CD4-positive, alpha-beta memory T cell (primary cell): ENCODE results near the gene RNF215. TPM values are rescaled to one million over a fixed set of nuclear protein-coding genes. Genes with fewer than 3 reads are reported as not detected.

Experiments used
- CTCF ChIA-PET: fragments of 350-600 bp; sonication (Branson Sonifier 250); formaldehyde crosslinking; loops from one replicate; lab custom pipeline; 2021; ENCODE audit warnings: inconsistent platforms; ENCODE audit not compliant: partially characterized antibody; lab: Charles Lee
- POLR2A ChIA-PET: fragments of 350-600 bp; sonication (Branson Sonifier 250); formaldehyde crosslinking; loops from one replicate; lab custom pipeline; 2021; ENCODE audit not compliant: partially characterized antibody; lab: Charles Lee
- DNase-seq, 5 donors: peaks; one replicate each; pipeline versions ENCODE4 v3.0.0 to v3.0.0-alpha.2; 2020 to 2022; ENCODE audit warnings: mixed read lengths in 1 of 5
- H3K27ac ChIP-seq: one replicate; pipeline ENCODE4 v1.7.0; 2013; ENCODE audit warnings: low read depth, low read length
- H3K27me3 ChIP-seq: 2 replicates; pipeline ENCODE4 v1.7.0; 2013; ENCODE audit warnings: mild to moderate bottlenecking, low read length, moderate library complexity; ENCODE audit not compliant: insufficient read depth
- H3K36me3 ChIP-seq: 2 replicates; pipeline ENCODE4 v1.7.0; 2013; ENCODE audit warnings: mild to moderate bottlenecking, low read length, moderate library complexity; ENCODE audit not compliant: insufficient read depth
- H3K4me1 ChIP-seq: 2 replicates; pipeline ENCODE4 v1.7.0; 2013; ENCODE audit warnings: mild to moderate bottlenecking, low read length, moderate library complexity; ENCODE audit not compliant: insufficient read depth
- H3K4me3 ChIP-seq, 2 donors: one replicate each; pipeline ENCODE4 v1.7.0; 2013; ENCODE audit warnings: low read length in 2 of 2, mild to moderate bottlenecking in 1 of 2
- H3K9me3 ChIP-seq, 2 donors: one replicate each; pipeline ENCODE4 v1.7.0; 2013; ENCODE audit warnings: low read length in 2 of 2, control low read depth in 1 of 2; ENCODE audit not compliant: control insufficient read depth in 1 of 2
- H3K27ac Mint-ChIP-seq, 7 donors: one replicate each; pipeline ENCODE4 v1.8.0; 2020 to 2021; ENCODE audit warnings: mixed read lengths in 7 of 7, mild to moderate bottlenecking in 6 of 7, inconsistent platforms in 3 of 7, moderate library complexity in 3 of 7
- H3K27me3 Mint-ChIP-seq, 2 donors: one replicate each; pipeline ENCODE4 v1.8.0; 2020 to 2021; ENCODE audit warnings: mixed read lengths in 2 of 2
- H3K36me3 Mint-ChIP-seq, 2 donors: one replicate each; pipeline ENCODE4 v1.8.0; 2020 to 2021; ENCODE audit warnings: mixed read lengths in 2 of 2, inconsistent platforms in 1 of 2, mild to moderate bottlenecking in 1 of 2
- H3K4me1 Mint-ChIP-seq, 4 donors: one replicate each; pipeline ENCODE4 v1.8.0; 2020 to 2021; ENCODE audit warnings: mixed read lengths in 4 of 4, mild to moderate bottlenecking in 1 of 4
- H3K4me3 Mint-ChIP-seq, 8 donors: one replicate each; pipeline ENCODE4 v1.8.0; 2020 to 2021; ENCODE audit warnings: mixed read lengths in 8 of 8, mild to moderate bottlenecking in 7 of 8, moderate library complexity in 6 of 8, inconsistent platforms in 3 of 8
- H3K9me3 Mint-ChIP-seq, 8 donors: one replicate each; pipeline ENCODE4 v1.8.0; 2020 to 2021; ENCODE audit warnings: mixed read lengths in 8 of 8, mild to moderate bottlenecking in 5 of 8, inconsistent platforms in 3 of 8, moderate library complexity in 1 of 8
- intact Hi-C: fragments of 100-400 bp; cut with micrococcal nuclease; formaldehyde crosslinking; loops from one replicate; pipeline ENCODE4 v1.15.1; 2023
- polyA plus RNA-seq, 2 donors: library from polyadenylated mRNA; unstranded; fragments of 300-500 nt; fragmentation: Illumina TruSeq; gene quantifications; one replicate each; pipeline ENCODE4 v1.2.3, GENCODE V29; 2021
- total RNA-seq, 2 experiments: library from RNA; stranded (reverse); gene quantifications; one replicate each; pipeline ENCODE4 v1.2.3, GENCODE V29; 2021

RNF215 gene
- total and polyA plus RNA-seq, 4 experiments from 2014 or later, result 0.29 to 6.6 (median 3.3) TPM

DNA sequence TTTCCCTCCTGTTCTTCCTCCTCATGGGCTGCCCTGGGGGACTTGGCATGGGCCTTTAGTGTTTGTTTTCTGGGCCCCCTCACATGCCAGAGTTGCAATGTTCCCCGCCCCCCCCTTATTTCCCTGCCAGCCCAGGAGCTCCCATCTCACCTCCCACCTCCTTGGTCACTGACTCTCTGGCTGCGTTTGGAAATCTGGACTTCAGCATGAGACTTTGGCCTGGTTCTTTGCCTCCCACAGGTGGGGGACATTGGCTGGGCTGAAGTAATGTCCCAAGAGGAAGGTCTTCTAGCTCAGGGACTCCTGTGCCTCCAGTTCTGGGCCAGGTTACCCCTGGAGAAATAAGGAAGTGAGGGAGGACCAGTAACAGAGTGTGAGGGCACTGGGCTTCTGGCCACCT, 45.3 kb upstream of the RNF215 start:
- H3K4me1 ChIP-seq, result peaks cover 19% of the 10 kb centered on the region
- H3K27me3 ChIP-seq, result no peaks in the 10 kb centered on the region
- no peak for DNase-seq
- peak overlapping the region in 1 of 7 donors; percentile 100 for H3K27ac Mint-ChIP-seq
- H3K36me3 Mint-ChIP-seq, result peaks cover 15 to 19% of the 10 kb centered on the region in 2 donors
- peaks cover 11 to 28% (median 18%) of the 10 kb centered on the region in 4 donors for H3K4me1 Mint-ChIP-seq
- H3K9me3 ChIP-seq, result no peaks in the 10 kb centered on the region
- peaks cover 0 to 1% of the 10 kb centered on the region in 2 donors for H3K27me3 Mint-ChIP-seq
- CTCF ChIA-PET, result interaction anchor here (0.6 to 7.0 kb wide), 4 partner anchors 8 to 145 kb away, joined by 3 to 74 read pairs (median 3); partner anchors contain the start of gene MTFP1
- intact Hi-C loops, result no loop called here
- H3K4me3 Mint-ChIP-seq, result no peak overlapping the region
- POLR2A ChIA-PET, result interaction anchor here (9.7 kb wide), 1 partner anchor 8 kb away, joined by 126 read pairs; the partner anchor contains the start of gene MTFP1
- H3K9me3 Mint-ChIP-seq, result peaks cover 0 to 13% (median 9%) of the 10 kb centered on the region in 8 donors
- no peak overlapping the region for H3K4me3 ChIP-seq
- no peak overlapping the region for H3K27ac ChIP-seq
- H3K36me3 ChIP-seq, result no peaks in the 10 kb centered on the region

DNA sequence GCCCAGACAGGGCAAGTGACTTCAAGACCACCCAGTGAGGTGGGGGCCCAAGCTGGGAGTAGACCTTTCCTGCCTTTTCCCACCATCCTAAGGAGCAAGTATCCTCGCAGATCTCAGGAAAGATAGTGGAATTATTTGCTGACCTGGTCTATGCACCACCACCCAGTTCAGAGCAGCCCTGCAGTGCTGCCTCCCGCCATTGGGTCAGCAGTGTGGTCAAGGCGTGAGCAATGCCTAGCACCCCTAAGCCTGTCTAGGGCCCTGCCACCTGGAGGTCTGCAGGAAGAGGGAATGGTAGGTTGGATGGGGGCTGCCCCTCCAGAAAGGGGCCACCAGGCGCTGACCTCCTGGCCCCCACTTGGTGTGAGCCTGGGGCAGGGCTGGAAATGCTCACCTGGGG, 44.9 kb upstream of the RNF215 start:
- H3K27ac ChIP-seq, result no peak overlapping the region
- Mint-ChIP-seq H3K9me3 (peaks cover 0 to 12% (median 9%) of the 10 kb centered on the region in 8 donors), H3K36me3 (peaks cover 14 to 17% of the 10 kb centered on the region in 2 donors), H3K4me3 (no peak overlapping the region), H3K27me3 (peaks cover 0 to 1% of the 10 kb centered on the region in 2 donors), H3K4me1 (peaks cover 15 to 32% (median 21%) of the 10 kb centered on the region in 4 donors), H3K27ac (peak overlapping the region in 2 of 7 donors; percentile 59 to 63)
- H3K27me3 ChIP-seq, result no peaks in the 10 kb centered on the region
- no peaks in the 10 kb centered on the region for H3K9me3 ChIP-seq
- H3K4me3 ChIP-seq, result no peak overlapping the region
- H3K4me1 ChIP-seq, result peaks cover 24% of the 10 kb centered on the region
- POLR2A ChIA-PET, result interaction anchor here (9.7 kb wide), 1 partner anchor 8 kb away, joined by 126 read pairs; the partner anchor contains the start of gene MTFP1
- DNase-seq, result no peak
- CTCF ChIA-PET, result interaction anchor here (0.9 to 7.0 kb wide), 3 partner anchors 7 to 145 kb away, joined by 3 to 74 read pairs (median 3); partner anchors contain the start of gene MTFP1
- intact Hi-C loops, result no loop called here
- H3K36me3 ChIP-seq, result no peaks in the 10 kb centered on the region

DNA sequence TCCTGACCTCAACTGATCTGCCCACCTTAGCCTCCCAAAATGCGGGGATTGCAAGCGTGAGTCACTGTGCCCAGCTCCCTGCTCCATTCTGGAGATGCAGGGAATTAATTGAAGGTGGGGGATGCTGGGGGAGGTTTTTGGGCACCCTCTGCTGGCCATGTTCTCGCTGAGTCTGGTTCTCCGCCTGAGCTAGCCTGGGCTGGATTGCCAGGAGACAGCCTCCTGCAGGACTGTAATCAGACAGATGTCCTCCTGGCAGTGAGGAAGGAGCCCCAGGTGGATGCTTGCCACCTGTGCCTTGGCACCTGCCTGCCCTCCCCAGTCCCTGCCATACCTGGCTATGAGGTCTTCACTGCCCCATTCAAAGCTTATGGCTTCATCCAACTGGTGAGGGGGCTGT, 43.7 kb upstream of the RNF215 start:
- Mint-ChIP-seq H3K27me3 (no peaks in the 10 kb centered on the region), H3K27ac (peak overlapping the region in 4 of 7 donors; percentile 32 to 77 (median 64)), H3K36me3 (peaks cover 11 to 25% of the 10 kb centered on the region in 2 donors), H3K4me1 (peaks cover 19 to 41% (median 28%) of the 10 kb centered on the region in 4 donors), H3K4me3 (no peak overlapping the region), H3K9me3 (peaks cover 0 to 8% (median 6%) of the 10 kb centered on the region in 8 donors)
- H3K9me3 ChIP-seq, result no peaks in the 10 kb centered on the region
- no peak overlapping the region for H3K4me3 ChIP-seq
- ChIA-PET POLR2A (interaction anchor here (9.7 kb wide), 1 partner anchor 7 kb away, joined by 126 read pairs; the partner anchor contains the start of gene MTFP1), CTCF (interaction anchor here (0.8 to 1.0 kb wide), 2 partner anchors 14 to 40 kb away, joined by 3 to 4 read pairs; no protein-coding TSS in a partner anchor)
- no peaks in the 10 kb centered on the region for H3K27me3 ChIP-seq
- peaks cover 29% of the 10 kb centered on the region for H3K4me1 ChIP-seq
- intact Hi-C loops, result no loop called here
- no peak overlapping the region for H3K27ac ChIP-seq
- H3K36me3 ChIP-seq, result no peaks in the 10 kb centered on the region
- no peak for DNase-seq

DNA sequence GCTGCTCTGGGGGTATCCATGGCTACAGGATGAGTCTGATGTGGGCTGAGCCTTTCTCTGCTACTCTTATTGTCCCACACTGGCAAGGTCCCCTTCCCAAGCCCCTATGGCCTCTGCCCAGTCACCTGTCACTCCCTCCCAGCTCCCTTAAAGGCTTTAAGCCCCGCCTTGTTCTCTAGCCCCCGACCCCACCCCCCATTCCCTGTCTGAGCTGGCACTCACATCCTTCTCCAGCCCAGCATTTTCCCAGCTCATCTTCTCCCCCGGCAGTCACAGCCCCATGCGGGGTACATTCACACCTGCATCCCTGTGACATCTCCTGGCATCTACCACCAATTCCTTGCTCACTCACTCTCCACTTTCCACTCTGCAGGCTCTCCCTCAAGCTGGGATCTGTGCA, 42.7 kb upstream of the RNF215 start:
- Histone ChIP-seq H3K4me1 (peaks cover 30% of the 10 kb centered on the region), H3K27ac (no peak overlapping the region), H3K36me3 (no peaks in the 10 kb centered on the region), H3K9me3 (no peaks in the 10 kb centered on the region), H3K4me3 (no peak overlapping the region), H3K27me3 (no peaks in the 10 kb centered on the region)
- ChIA-PET CTCF (no interaction called here), POLR2A (no interaction called here)
- Mint-ChIP-seq H3K4me1 (peaks cover 15 to 41% (median 26%) of the 10 kb centered on the region in 4 donors), H3K27me3 (no peaks in the 10 kb centered on the region), H3K4me3 (peak overlapping the region in 1 of 8 donors; percentile 38), H3K9me3 (no peaks in the 10 kb centered on the region), H3K27ac (peak overlapping the region in 4 of 7 donors; percentile 5 to 94 (median 89)), H3K36me3 (peaks cover 4 to 20% of the 10 kb centered on the region in 2 donors)
- intact Hi-C loops, result loop anchor here (10.0 kb wide), 1 partner anchor 665 kb away; the partner anchor contains the start of genes UQCR10 and ZMAT5
- DNase-seq, result no peak

DNA sequence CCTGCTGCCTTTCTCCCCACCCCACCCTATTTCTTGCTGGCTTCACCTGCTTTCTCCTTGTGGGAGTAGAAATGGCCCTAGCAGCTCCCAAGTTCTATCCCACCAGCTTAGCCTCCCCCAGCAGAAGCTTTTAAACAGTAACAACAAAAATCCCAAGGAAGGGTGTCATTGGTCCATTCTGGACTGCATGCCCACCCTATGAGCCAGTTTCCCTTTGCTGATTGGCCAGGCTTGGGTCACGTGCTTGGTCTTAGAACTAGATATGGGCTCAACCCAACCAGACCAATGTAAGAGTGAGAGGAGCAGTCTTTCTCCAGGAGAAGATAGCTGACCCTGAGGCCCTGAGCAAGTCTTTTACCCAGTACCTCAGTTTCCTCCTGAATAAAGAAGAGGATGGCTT, 40.7 kb upstream of the RNF215 start:
- Mint-ChIP-seq H3K9me3 (no peaks in the 10 kb centered on the region), H3K4me3 (peak overlapping the region in 1 of 8 donors; percentile 30), H3K27me3 (no peaks in the 10 kb centered on the region), H3K27ac (peak overlapping the region in 6 of 7 donors; percentile 36 to 99 (median 84)), H3K36me3 (peaks cover 4 to 25% of the 10 kb centered on the region in 2 donors), H3K4me1 (peaks cover 20 to 50% (median 34%) of the 10 kb centered on the region in 4 donors)
- H3K27ac ChIP-seq, result no peak overlapping the region
- intact Hi-C loops, result loop anchor here (10.0 kb wide), 1 partner anchor 663 kb away; the partner anchor contains the start of genes UQCR10 and ZMAT5
- DNase-seq, result no peak
- H3K4me1 ChIP-seq, result peaks cover 37% of the 10 kb centered on the region
- H3K36me3 ChIP-seq, result no peaks in the 10 kb centered on the region
- no peaks in the 10 kb centered on the region for H3K27me3 ChIP-seq
- H3K9me3 ChIP-seq, result no peaks in the 10 kb centered on the region
- no peak overlapping the region for H3K4me3 ChIP-seq
- POLR2A ChIA-PET, result interaction anchor here (1.1 to 7.0 kb wide), 3 partner anchors 9 to 31 kb away, joined by 3 to 91 read pairs (median 4); partner anchors contain the start of gene SEC14L2
- CTCF ChIA-PET, result interaction anchor here (1.1 to 7.8 kb wide), 3 partner anchors 8 to 140 kb away, joined by 4 to 194 read pairs (median 74); partner anchors contain the start of genes RNF215 and SEC14L2

DNA sequence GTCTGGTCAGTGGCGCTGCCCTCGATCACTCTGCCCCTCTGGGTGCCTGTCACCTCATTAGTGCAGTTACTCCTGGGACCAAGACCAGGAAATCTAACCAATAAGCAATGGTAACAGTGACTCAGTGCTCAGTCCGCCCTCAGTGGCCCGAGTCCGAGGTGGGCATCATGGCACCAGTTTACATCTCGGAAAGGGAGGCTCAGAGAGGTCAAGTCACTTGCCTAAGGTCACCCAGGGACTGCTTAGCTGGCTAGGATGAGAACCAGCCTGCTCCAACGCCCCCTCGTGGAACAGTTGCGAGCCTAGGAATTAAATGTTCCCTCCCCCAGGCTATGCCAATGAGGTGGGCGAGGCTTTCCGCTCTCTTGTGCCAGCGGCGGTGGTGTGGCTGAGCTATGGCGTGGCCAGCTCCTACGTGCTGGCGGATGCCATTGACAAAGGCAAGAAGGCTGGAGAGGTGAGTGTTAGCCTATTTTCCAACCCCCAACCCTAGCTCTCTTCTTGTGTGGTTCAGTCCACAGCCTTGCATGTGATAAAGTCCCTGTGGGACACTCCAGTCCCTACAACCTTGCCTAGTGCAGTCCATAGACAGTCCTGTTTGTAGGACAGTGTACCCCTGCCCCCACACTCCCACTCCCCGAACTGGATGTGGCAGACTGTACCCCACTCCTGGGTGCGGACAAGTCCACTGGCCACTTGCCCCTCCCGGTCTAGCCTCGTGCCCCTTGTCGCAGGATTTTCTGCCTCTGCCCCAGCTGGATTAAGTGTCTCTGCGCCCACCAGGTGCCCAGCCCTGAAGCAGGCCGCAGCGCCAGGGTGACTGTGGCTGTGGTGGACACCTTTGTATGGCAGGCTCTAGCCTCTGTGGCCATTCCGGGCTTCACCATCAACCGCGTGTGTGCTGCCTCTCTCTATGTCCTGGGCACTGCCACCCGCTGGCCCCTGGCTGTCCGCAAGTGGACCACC, 39.5 kb upstream of the RNF215 start:
- H3K27ac Mint-ChIP-seq, result peak overlapping the region; percentile 88 to 99 (median 98)
- CTCF ChIA-PET, result interaction anchor here (0.6 to 7.8 kb wide), 14 partner anchors 9 to 1529 kb away, joined by 3 to 194 read pairs (median 4); partner anchors contain the start of genes CASTOR1, RNF215 and SEC14L2
- intact Hi-C loops, result loop anchor here (1.0 to 10.0 kb wide), 3 partner anchors 9 to 662 kb away; partner anchors contain the start of genes UQCR10 and ZMAT5

More for the DNA sequence above, 39.5 kb upstream of the RNF215 start:
- Mint-ChIP-seq H3K27me3 (no peaks in the 10 kb centered on the region), H3K4me1 (peaks cover 31 to 62% (median 46%) of the 10 kb centered on the region in 4 donors), H3K4me3 (peak overlapping the region; percentile 87 to 98 (median 93)), H3K9me3 (no peaks in the 10 kb centered on the region), H3K36me3 (peaks cover 9 to 25% of the 10 kb centered on the region in 2 donors)
- POLR2A ChIA-PET, result interaction anchor here (1.2 to 7.0 kb wide), 8 partner anchors 9 to 864 kb away, joined by 3 to 126 read pairs (median 13); partner anchors contain the start of genes CASTOR1, CCDC157, SEC14L2 and SF3A1
- H3K4me3 ChIP-seq, result peak overlapping the region; percentile 44 to 97
- H3K27ac ChIP-seq, result peak overlapping the region; percentile 87
- H3K4me1 ChIP-seq, result peaks cover 47% of the 10 kb centered on the region
- no peaks in the 10 kb centered on the region for H3K27me3 ChIP-seq
- H3K36me3 ChIP-seq, result no peaks in the 10 kb centered on the region
- H3K9me3 ChIP-seq, result no peaks in the 10 kb centered on the region
- DNase-seq, result peak; percentile 86 to 90 (median 89)
